Measurements from ENCODE around the gene SOX1.

DNA sequence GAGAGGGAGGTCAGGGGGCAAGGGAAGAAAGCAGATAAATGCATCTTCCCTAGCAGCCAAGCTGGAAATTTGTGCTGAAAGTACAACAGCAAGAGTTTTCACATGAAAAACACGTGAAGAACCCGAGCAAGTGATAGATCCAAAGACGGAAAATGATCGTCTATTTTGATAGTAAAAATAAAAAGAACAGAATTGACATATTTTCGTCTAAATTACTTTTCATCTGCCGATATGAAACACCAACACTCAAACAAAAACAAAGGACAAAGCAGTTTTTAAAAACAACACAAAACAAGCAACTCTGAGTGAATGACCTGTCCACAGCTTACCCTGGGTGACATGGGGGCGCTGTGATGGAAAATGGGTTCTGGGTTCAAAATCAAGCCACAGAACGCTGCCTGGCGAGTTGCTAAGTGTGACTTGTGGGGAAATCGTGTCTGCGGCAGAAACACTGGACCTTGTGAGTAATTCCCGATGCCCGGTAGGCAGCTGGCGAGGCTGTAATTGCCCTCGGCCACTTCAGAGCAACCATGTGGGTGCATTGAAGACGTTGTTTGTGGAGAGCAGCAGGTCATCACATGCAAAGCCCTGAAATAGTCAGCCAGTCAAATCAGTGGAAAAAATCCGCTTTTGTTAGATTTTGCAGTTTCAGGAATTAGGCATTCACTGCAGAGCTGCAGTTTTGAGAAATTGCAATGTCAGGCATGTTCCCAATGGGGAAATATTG is 7.4 kb downstream of the SOX1 start:
- no peak for TF ChIP-seq CTCF (IDR thresholded peaks at IDR 0.05; ENCODE audit: low read length)
- no peak for TF ChIP-seq EZH2 (IDR thresholded peaks at IDR 0.05; ENCODE audit: borderline replicate concordance, low read length)
